Hematopoietic multipotent progenitor cell treated with erythropoietin and hydrocortisone succinate and interleukin-3 and kit ligand, for 6 days (in vitro differentiated cells): ENCODE results near the gene CLEC4C.
A peak's percentile ranks its signal among the peaks of the same experiment; 100 is the strongest.
"Not testable (repeated sequence)": the region's sequence is repeated elsewhere in the genome, so short reads cannot be mapped to it uniquely, and the experiment has no call there.

ENCODE experiments used
- DNase-seq: peaks from one replicate; pipeline ENCODE4 v3.0.0-alpha.2; 2015

CLEC4C gene, protein sequence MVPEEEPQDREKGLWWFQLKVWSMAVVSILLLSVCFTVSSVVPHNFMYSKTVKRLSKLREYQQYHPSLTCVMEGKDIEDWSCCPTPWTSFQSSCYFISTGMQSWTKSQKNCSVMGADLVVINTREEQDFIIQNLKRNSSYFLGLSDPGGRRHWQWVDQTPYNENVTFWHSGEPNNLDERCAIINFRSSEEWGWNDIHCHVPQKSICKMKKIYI

GRCh38 chr12:7747246-7747645, at the start of gene CLEC4C:
Gene CLEC4C (minus strand): TSS chr12:7747375. CDS start chr12:7747348, 27 bp downstream.
- peak; percentile 35 for DNase-seq

DNA sequence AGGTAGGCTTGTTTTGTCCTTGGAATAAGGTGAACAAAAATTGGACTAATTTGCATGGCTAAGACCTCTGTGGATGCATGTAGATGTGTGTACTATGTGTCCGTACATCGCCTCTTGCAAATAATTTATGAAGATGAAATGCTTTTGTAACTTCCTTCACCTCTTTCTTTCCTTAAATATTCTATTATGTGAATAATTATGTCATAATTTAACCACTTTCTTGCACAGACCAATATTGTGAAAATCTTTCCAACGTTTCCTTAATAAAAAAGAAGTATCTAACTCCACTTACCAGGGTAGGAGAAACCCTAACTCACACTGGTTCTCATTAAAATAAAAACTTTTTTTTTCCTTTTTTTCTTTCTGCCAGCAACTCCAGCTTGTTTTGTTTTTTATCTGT, 46.0 kb upstream of the CLEC4C start:
- DNase-seq = no peak

DNA sequence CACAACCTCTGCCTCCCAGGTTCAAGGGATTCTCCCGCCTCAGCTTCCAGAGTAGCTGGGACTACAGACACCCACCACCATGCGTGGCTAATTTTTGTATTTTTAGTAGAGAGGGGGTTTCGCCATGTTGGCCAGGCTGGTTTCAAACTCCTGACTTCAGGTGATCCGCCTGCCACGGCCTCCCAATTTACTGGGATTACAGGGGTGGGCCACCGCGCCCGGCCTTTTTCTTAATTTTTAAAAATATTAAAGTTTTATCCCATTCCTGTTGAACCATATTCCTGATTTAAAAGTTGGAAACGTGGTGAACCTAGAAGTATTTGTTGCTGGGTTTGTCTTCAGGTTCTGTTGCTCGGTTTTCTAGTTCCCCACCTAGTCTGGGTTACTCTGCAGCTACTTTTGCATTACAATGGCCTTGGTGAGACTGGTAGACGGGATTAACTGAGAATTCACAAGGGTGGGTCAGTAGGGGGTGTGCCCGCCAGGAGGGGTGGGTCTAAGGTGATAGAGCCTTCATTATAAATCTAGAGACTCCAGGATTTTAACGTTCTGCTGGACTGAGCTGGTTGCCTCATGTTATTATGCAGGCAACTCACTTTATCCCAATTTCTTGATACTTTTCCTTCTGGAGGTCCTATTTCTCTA, 41.8 kb upstream of the CLEC4C start, which contains the start of gene NANOG:
Gene NANOG (plus strand): TSS at position 519 of the 645 bp plus-strand sequence. CDS start 213 bp downstream, outside the sequence.
- DNase-seq = not testable (repeated sequence)

- DNase-seq = no peak
Observed at GRCh38 chr12:7788294-7788660, 41.1 kb upstream of the CLEC4C start.

DNA sequence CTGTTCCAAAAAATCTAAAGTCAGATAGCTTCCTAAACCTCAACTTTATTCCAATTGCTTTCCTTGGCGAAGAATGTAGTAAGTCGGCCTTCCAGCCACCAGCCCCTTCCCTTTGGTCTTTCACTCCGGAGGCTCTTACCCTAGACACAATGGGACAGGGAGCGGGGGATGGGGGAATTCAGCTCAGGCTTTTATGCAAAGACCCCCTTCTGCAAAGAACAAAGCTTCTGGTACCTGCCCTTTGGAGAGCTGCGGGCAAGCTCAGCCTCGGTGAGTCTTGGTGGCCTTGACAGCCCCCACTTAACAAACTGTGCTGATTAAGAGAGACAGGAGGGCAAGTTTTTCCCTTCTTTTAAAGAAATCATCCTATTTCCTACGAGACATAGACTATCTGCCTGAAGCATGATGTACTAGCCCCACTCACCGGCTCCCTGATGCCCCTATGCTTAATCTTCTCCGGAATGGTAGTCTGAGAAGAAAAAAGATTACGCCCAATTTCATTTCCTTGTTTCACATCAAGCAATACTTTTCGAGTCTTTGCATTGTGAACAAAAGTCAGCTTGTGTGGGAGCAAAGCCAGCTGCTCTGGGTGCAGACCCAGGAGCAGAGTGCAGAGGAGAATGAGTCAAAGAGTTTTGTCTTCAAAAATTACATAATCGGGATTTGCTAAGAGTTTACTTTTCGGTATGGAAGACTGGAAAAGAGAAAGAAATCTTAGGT, 40.6 kb upstream of the CLEC4C start:
- DNase-seq = no peak

DNA sequence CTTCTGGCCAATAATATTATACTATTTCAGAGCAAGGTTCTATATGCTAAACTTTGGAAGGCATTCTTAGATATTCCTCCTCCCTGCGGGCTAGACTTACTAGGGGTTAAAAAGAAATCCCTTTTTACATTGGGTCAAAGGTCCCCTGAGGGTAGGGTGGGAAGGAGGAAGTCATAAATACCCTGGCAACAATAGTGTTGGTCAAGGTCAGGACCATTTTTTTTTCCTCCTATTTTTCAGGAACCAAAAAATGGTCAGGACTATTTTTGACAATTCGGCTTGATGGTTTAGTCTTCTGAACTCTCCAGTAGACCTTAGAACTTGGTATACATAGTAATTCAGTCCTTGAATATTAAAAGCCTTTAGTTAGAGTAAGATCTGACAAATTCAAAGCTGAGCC, 37.5 kb upstream of the CLEC4C start:
- no peak for DNase-seq

DNA sequence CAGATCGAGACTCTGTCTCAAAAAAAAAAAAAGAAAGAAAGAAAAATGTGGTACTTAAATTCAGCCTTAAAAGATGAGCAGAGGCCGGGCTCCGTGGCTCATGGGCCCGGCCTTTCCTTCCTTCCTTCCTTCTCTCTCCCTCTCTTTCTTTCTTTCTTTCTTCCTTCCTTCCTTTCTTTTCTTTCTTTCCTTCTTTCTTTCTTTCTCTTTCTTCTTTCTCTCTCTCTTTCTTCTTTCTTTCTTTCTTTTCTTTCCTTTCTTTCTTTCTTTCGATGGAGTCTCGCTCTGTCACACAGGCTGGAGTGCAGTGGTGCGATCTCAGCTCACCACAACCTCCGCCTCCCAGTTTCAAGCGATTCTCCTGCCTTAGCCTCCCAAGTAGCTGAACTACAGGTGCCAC, 36.3 kb upstream of the CLEC4C start:
- DNase-seq = not testable (repeated sequence)

- no peak for DNase-seq
Observed at GRCh38 chr12:7782055-7782454, 34.9 kb upstream of the CLEC4C start.

- DNase-seq = no peak
Observed at GRCh38 chr12:7781274-7781673, 34.1 kb upstream of the CLEC4C start.

GRCh38 chr12:7769999-7770398, 22.8 kb upstream of the CLEC4C start:
- DNase-seq = no peak

GRCh38 chr12:7758766-7759140, 11.6 kb upstream of the CLEC4C start:
- DNase-seq = no peak

- no peak for DNase-seq
Observed at GRCh38 chr12:7756993-7757392, 9.8 kb upstream of the CLEC4C start.

DNA sequence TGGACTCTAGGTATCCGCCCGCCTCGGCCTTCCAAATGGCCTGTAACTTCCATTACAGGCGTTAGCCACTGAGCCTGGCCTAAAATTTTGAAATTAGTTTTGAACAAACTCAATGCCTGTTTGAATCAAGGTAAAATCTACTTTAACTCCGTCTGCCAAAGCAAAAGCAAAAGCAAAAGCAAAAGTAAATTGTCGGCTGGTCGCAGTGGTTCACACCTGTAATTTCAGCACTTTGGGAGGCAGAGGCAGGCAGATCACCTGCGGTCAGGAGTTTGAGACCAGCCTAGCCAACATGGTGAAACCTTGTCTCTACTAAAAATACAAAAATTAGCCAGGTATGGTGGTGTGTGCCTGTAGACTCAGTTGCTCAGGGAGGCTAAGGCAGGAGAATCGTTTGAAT, 8.5 kb upstream of the CLEC4C start:
- DNase-seq = not testable (repeated sequence)

GRCh38 chr12:7751941-7752922, 5.1 kb upstream of the CLEC4C start:
- peak; percentile 54 for DNase-seq

- DNase-seq = no peak
Observed at GRCh38 chr12:7751394-7751793, 4.2 kb upstream of the CLEC4C start.

DNA sequence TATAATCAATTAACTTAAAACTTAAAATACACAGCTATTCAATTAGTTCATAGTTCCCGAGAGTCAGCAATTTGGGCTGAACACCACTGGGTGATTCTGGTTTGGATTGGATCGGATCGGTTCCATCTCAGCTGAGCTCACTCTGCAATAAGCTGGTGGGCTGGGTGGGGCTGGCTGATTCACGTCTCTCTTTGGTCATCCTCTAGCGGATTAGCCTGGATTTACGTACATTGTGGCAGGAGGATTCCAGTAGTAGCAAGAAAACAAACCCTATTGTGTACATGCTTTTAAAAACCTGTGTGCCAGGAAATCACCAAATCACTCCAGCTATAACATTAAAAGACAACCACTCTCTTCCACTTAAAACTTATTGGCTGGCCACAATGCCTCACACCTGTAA, 3.2 kb upstream of the CLEC4C start:
- no peak for DNase-seq

GRCh38 chr12:7749442-7749841, 2.3 kb upstream of the CLEC4C start:
- no peak for DNase-seq

- DNase-seq = peak; percentile 77
Observed at GRCh38 chr12:7748852-7749251, 1.7 kb upstream of the CLEC4C start.

DNA sequence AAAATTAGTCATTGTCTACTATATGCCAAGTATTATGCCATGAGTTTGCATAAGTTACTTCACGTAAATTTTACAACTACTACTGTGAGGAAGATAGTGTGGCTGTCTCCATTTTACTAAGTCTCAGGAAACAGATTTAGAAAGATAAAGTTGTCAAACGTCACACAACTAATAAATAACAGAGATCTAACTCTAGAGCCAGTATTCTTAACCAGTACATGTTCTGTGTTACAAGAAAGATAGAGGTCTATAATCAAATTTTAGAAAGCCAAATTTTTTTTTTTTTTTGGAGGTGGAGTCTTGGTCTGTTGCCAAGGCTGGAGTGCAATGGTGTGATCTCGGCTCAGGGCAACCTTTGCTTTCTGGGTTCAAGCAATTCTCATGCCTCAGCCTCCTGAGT, 14.2 kb downstream of the CLEC4C start:
- peak; percentile 40 for DNase-seq

- no peak for DNase-seq
Observed at GRCh38 chr12:7731486-7731885, 15.7 kb downstream of the CLEC4C start.

DNA sequence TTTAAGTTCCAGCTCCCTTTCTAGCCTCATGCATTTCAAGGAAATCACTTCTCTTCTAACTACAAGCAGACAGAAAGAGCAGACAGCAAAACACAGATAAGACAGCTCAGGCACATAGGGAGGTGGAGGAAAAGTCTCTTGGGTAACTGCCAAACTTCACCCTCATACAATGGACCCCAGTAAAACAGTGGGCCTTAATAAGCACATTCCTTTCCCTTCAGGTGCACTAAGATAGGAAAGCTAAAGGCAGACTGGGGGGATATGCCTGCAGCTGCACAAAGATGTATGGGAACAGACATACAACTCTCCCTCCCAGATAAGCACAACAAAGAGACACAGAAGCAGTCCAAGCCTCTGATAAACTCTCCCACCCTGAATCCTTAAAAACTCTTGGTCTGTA, 16.2 kb downstream of the CLEC4C start:
- DNase-seq = peak; percentile 29

GRCh38 chr12:7729746-7730145, 17.4 kb downstream of the CLEC4C start:
- DNase-seq = no peak

DNA sequence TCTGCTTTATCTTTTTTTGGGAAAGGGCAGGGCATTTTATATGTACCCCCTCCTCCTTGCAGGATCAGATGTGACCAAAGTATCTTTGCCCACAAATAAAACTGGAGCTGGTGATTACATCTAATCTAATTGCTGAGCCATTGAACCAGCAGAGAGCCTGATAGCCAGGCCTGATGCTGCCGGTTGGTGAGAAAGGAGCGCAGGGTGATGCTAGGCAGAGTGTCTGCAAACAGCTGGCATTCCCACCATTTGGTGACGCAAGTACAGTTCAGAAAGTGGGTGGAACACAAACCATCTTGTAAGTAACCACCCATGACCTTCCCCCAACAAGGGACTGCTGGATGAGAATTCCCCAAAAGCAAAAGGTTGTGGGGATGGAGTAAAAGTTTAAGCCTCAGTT, 23.2 kb downstream of the CLEC4C start:
- DNase-seq = no peak
